HG02884 (cell line): ENCODE measurements around the gene IGDCC3.

Experiments used
- ATAC-seq: cut with Tn5 transposase; IDR thresholded peaks from one replicate; pipeline ENCODE4 v1.9.1; 2021; ENCODE audit warnings: mild to moderate bottlenecking, moderate library complexity; ENCODE audit not compliant: unreplicated experiment

The IGDCC3 gene

DNA sequence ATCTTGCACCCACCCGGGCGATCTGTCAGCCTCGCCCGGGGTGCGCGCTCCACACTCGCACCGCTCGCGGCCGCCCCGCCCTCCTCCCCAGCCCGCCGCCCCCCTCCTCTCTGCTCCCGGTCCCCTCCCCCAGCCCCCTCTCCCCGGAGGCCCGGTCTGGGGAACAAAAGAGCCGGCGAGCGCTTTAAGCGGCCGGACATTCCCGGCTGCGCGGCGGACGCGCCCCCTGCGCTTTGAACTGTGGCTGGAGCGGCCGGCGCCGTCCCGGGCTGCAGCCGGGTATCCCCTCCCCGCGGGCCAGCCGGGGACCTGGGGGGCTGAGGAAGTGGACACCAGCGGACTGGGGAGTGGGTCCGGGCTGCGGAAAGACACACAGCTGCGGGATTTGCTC lies at the start of gene IGDCC3:
IGDCC3 (minus strand) TSS at position 27 of the 391 bp plus-strand sequence. CDS start 214 bp downstream, outside the sequence.
- ATAC-seq: no peak

DNA sequence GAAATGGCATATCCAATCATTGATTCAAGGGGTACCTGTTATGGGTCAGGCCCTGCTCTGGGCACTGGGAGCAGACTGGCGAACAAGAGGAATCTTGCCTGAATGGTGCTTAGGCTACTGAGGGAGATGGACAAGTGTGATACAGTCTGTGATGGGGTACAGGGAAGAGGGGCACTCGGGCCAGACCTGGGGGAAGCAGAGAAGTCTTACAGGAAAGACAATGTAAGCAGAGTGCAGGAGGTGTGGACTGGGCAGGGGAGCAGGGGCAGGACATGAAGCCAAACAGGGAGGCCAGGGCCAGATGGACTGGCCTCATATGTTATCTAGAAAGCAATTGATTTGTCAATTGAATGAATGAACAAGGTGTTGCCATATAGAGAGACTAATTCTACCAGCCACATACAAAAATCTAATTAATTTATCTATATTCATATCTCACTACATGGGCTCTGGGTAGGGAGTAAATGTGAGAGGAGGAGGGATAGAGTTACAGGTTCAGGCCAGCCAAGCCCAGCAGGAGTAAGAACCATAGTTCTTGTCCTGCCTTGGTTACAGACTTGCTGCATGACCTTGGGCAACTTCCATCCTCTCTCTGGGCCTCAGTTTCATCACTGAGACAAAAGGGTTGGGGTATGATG lies 48.5 kb upstream of the IGDCC3 start:
- no peak for ATAC-seq

DNA sequence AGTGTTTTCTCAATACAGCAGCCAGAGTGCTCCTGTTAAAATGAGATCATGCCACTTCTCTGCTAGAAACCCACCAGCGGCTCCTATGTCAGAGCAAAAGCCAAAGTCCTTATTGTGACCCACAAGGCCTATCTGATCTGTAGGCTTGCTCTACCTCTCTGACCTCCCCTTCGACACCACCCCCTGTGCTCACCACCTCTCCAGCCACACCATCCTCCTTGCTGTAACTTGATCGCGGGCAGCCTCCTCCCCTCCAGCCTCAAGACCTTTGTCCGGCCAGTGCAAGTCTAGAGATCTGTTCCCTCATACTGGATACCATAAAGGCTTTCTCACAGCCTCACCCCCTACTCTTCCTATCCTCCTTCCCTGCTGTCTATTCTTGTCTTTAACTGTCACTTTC lies 46.9 kb upstream of the IGDCC3 start:
- no peak for ATAC-seq

DNA sequence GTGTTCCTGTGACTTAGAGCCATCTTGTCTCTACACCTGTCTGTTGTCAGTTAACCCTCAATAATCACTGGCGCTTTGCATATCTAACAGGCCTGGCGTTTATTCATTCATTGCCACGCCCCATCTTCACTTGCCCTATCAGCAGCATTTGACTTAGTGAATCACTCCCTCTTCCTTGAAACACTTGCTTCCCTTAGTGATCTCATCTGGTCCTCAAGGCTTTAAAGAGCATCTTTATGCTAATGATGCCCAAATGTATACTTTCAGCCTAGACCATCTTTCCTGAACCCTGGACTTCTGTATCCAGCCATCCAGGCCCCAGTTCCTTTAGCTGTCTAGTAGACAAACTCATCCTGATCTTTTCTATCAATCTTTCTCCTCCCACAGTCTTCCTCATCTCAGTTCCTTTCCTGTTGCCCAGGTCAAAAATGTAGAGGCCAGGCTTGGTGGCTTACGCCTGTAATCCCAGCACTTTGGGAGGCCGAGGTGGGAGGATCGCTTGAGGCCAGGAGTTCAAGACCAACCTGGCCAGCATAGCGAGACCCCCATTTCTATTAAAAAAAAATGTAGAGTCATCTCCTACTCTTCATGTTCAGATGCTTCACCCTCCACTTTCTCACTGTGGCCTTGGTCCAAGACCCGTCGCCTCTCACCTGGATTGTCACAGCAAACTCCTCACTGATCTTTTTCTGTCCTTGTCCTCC lies 46.3 kb upstream of the IGDCC3 start:
- no peak for ATAC-seq

- no peak for ATAC-seq
Observed at GRCh38 chr15:65423150-65423975, 45.6 kb upstream of the IGDCC3 start.

GRCh38 chr15:65421360-65422215 lies 43.8 kb upstream of the IGDCC3 start:
- no peak for ATAC-seq

- ATAC-seq: no peak
Observed at GRCh38 chr15:65420975-65421359, 43.2 kb upstream of the IGDCC3 start.

GRCh38 chr15:65418596-65418995 lies 40.8 kb upstream of the IGDCC3 start:
- no peak for ATAC-seq

DNA sequence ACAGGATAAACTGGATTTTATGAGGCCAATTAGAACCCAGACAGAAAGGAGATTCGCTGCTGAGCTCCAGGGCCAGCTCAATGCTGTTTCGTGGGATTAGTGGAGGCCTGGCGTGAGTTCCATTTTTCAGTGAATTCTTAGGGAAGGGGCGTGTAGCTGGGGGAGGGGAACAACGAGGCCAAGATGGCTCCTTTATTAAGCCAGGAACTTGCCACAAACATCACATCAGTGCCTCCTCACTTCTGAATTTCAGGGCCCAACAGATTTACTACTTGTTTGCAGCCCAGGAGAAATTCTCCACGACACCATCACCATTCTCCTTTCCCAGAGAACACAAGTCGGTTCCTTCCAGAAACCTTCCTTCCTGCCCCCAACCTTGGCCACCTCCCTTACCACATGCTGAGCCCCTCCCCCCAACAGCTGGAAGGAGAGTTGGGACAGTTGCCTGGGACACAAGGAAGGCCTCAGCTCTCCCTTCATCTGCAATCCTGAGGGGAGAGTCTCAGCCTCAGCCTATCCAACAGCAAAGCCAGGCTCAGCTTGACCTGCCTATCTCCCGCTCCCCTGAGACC lies 39.1 kb upstream of the IGDCC3 start:
- no peak for ATAC-seq

- no peak for ATAC-seq
Observed at GRCh38 chr15:65414841-65415621, 37.2 kb upstream of the IGDCC3 start.

- no peak for ATAC-seq
Observed at GRCh38 chr15:65413760-65414144, 36.0 kb upstream of the IGDCC3 start.

GRCh38 chr15:65413051-65413759 lies 35.4 kb upstream of the IGDCC3 start:
- ATAC-seq: no peak

DNA sequence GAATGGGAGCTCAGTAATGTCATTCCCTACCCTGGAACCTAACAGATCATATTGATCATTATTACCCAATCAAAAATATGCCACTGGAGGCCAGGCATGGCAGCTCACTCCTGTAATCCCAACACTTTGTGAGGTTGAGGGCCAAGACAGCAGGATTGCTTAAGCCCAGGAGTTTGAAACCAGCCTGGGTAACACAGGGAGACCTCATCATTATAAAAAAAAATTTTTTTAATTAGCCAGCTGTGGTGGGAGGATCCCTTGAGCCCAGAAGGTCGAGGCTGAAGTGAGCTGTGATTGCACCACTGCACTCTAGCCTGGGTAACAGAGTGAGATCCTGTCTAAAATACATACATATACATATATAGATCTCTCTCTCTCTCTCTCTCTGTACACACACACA lies 34.8 kb upstream of the IGDCC3 start:
- ATAC-seq: no peak

DNA sequence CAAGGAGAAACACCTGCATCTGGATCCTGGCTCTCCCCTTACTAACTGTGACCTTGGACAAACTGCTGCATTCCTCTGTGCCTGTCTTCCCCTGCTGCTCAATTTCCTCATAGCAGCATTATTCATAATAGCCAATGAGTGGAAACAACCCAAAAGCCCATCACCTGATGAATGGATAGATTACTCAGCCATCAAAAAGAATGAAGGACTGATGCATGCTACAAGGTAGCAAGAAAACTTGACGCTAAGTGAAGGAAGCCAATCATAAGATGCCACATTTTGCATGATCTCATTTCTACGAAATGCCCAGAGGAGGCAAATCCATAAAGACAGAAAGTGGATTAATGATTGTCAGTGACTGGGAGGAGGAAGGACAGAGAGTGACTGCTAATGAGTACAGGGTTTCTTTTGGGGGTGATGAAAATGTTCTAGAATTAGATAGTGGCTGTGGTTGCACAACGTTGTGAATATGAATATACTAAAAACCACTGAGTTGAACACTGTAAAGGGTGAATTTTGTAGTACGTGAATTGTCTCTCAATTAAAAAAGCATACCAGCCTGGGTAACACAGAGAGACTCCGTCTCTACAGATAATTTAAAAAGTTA lies 33.8 kb upstream of the IGDCC3 start:
- ATAC-seq: no peak

DNA sequence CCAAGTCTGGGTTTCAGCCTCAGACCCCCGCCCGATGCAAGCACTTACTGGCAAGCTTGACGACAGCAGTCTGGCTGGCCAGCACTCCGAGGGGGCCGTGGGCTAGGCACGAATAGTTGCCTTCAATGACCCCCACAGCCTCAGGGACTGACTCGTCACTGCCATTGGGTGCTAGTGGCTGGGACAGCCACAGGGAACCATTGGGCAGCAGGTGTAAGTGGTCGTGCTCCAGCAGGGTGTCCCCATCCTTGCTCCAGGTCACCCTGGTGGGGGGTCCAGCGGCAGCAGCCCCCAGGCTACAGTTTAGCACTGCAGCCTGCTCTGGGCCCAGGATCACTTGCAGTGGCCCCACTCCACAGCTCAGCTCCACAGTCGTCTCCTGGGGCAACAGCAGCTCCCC lies 33.2 kb upstream of the IGDCC3 start:
- no peak for ATAC-seq

DNA sequence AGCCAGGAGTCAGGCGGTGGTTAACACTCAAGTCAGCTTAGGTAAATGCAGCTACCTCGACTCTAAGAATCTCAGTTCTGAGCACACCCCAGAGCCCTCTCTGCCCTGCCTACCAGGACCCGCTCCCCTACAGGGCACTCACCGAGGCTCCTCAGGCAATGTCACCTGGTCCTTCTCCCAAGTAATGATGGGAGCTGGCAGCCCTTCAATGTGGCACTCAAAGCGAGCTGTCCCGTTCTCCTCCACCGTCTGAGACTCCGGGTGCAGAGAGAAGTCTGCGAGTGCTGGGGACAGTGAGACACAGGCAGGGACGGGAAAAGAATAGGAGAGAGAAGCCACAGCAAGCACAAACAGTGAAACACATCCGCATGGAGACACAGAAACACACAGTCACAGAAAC lies 32.2 kb upstream of the IGDCC3 start:
- ATAC-seq: no peak

DNA sequence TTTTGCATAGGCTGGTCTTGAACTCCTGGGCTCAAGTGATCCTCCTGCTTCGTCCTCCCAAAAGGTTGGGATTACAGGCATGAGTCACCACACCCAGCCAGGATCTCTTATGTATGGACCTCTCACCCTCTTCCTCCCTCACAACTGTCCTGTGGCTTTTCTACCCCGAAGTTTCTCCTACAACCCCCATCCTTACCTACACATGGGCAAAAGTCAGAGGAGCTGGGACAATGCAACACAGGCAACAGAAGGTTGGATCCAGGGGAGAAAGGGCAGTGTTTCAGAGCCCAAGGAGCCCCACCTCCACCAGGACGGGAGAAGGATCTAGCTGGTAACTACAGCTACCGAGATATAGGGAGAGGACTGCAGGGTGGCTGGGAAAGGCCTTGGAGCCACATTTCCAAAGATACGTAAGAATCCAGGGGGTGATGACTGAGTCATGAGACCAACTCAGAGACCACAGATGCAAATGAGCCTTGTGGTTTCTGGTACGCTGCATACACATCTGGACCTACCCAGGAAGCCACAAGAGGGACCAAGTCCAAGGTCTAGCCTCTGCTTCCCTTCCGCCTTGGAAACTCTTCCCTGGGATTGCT lies 31.3 kb upstream of the IGDCC3 start:
- ATAC-seq: no peak

DNA sequence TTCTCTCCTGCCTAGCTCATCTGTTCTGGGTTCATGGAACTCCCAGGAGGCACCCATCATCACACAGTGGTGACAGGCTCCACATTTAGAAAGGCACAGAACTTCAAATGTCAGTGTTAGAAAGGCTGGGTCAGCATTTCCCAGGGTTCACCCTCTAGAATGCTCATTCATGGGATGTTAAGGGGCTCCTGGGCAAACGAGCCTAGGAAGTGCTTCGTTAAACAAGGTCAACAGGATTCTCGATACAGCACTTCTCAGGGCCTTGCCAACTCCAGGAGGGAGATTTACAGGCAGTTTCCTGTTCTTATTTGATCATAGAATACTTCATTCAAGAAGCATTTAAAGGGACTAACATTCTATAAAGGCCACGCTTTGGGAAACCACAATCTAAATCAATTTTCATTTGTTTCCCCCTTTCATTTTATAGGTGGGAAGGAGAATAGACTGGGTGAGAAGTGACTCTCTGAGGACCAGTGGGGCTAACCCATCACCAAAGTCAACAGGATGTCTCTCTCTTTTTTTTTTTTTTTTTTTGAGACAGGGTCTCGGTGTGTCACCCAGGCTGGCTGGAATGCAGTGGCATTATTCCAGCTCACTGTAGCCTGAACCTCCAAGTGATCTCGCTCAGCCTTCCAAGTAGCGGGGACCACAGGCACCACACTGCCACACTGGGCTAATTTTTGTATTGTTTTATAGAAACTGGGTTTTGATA lies 30.7 kb upstream of the IGDCC3 start:
- ATAC-seq: no peak
